GM23338 (cell line): Measurements from ENCODE around the gene EFS. TPM values are rescaled to one million over a fixed set of nuclear protein-coding genes. Genes with fewer than 3 reads are reported as not detected.
A peak's percentile ranks its signal among the peaks of the same experiment; 100 is the strongest.
"Not testable (repeated sequence)": the region's sequence is repeated elsewhere in the genome, so short reads cannot be mapped to it uniquely, and the experiment has no call there.

ENCODE experiments used
- ATAC-seq: fragments of 200-7000 bp; cut with Tn5 transposase; 3 replicates; pipeline ENCODE4 v1.9.1; 2020
- DNase-seq: peaks from one replicate; pipeline ENCODE4 v3.0.0-alpha.2; 2015; ENCODE audit warnings: low spot score
- H2AFZ ChIP-seq: fragments of 200-600 bp; sonication (generic); 2 replicates; pipeline ENCODE4 v1.8.0; 2016; ENCODE audit warnings: antibody characterized with exemption, mild to moderate bottlenecking, moderate library complexity
- H3F3A ChIP-seq: fragments of 200-600 bp; sonication (generic); replicated peaks from 2 replicates; pipeline ENCODE4 v1.8.0; 2017; ENCODE audit warnings: antibody characterized with exemption, mixed run types, low read depth
- H3K27ac ChIP-seq: fragments of 200-600 bp; sonication (generic); 2 replicates; pipeline ENCODE4 v1.6.1; 2016; ENCODE audit warnings: low read depth
- H3K27me3 ChIP-seq: fragments of 200-600 bp; sonication (generic); 2 replicates; pipeline ENCODE4 v1.8.0; 2016; ENCODE audit warnings: mild to moderate bottlenecking, mixed run types, moderate library complexity; ENCODE audit not compliant: insufficient read depth
- H3K36me3 ChIP-seq: fragments of 200-600 bp; sonication (generic); 2 replicates; pipeline ENCODE4 v1.8.0; 2016; ENCODE audit warnings: mild to moderate bottlenecking; ENCODE audit not compliant: insufficient read depth
- H3K4me1 ChIP-seq: fragments of 200-600 bp; sonication (generic); 2 replicates; pipeline ENCODE4 v1.8.0; 2016; ENCODE audit warnings: mild to moderate bottlenecking, moderate library complexity; ENCODE audit not compliant: insufficient read depth
- H3K4me2 ChIP-seq: fragments of 200-600 bp; sonication (generic); 2 replicates; pipeline ENCODE4 v1.7.1; 2017; ENCODE audit warnings: mixed run types
- H3K4me3 ChIP-seq: fragments of 200-600 bp; sonication (generic); 2 replicates; pipeline ENCODE4 v1.6.1; 2016; ENCODE audit warnings: mixed run types
- H3K79me2 ChIP-seq: fragments of 200-600 bp; sonication (generic); replicated peaks from 2 replicates; pipeline ENCODE4 v1.8.0; 2017; ENCODE audit warnings: mild to moderate bottlenecking; ENCODE audit not compliant: insufficient read depth
- H3K9me2 ChIP-seq: fragments of 200-600 bp; sonication (generic); 2 replicates; pipeline ENCODE4 v1.8.0; 2017; ENCODE audit not compliant: insufficient read depth
- H4K20me1 ChIP-seq: fragments of 200-600 bp; sonication (generic); replicated peaks from 2 replicates; pipeline ENCODE4 v1.8.0; 2017; ENCODE audit warnings: mild to moderate bottlenecking; ENCODE audit not compliant: insufficient read depth
- H3K27ac Mint-ChIP-seq: 2 replicates; pipeline ENCODE4 v1.8.0; 2020; ENCODE audit warnings: inconsistent platforms, mild to moderate bottlenecking, moderate library complexity, mixed read lengths
- H3K27me3 Mint-ChIP-seq: 3 replicates; pipeline ENCODE4 v1.8.0; 2022; ENCODE audit warnings: low read depth, mild to moderate bottlenecking, moderate library complexity, mixed read lengths, inconsistent platforms; ENCODE audit not compliant: insufficient read depth, poor library complexity
- H3K36me3 Mint-ChIP-seq: 3 replicates; pipeline ENCODE4 v1.8.0; 2021; ENCODE audit warnings: low read depth, mild to moderate bottlenecking, inconsistent platforms, moderate library complexity, mixed read lengths
- H3K4me1 Mint-ChIP-seq: 3 replicates; pipeline ENCODE4 v1.8.0; 2020; ENCODE audit warnings: mild to moderate bottlenecking, inconsistent platforms, mixed read lengths
- H3K4me3 Mint-ChIP-seq: 3 replicates; pipeline ENCODE4 v1.8.0; 2021; ENCODE audit warnings: moderate library complexity, mild to moderate bottlenecking, inconsistent platforms, mixed read lengths
- H3K9me3 Mint-ChIP-seq: 3 replicates; pipeline ENCODE4 v1.8.0; 2020; ENCODE audit warnings: moderate library complexity, mild to moderate bottlenecking, inconsistent platforms, mixed read lengths
- JUNB ChIP-seq: IDR thresholded peaks from one replicate; pipeline ENCODE4 v1.6.1; 2016; ENCODE audit warnings: antibody characterized with exemption; ENCODE audit not compliant: unreplicated experiment
- STAT1 ChIP-seq: IDR thresholded peaks from one replicate; pipeline ENCODE4 v1.6.1; 2016; ENCODE audit warnings: antibody characterized with exemption; ENCODE audit not compliant: unreplicated experiment
- polyA plus RNA-seq: library from polyadenylated mRNA; unstranded; fragments of >200 nt; fragmentation: Nextera tagmentation; extraction: Ambion mirVana; gene quantifications from 2 replicates; pipeline ENCODE4 v1.2.1, GENCODE V29; 2016
- total RNA-seq: library from RNA; depleted of rRNA; stranded (reverse); fragments of >200 nt; shearing (Covaris generic); gene quantifications from 2 replicates; pipeline ENCODE4 v1.2.3, GENCODE V29; 2014
- TF ChIP-seq, protein P1 (sequence below), 2 experiments: fragments of 200-600 bp in 1 of 2; sonication (generic) in 1 of 2; conservative IDR thresholded peaks; 2 replicates each; pipeline versions ENCODE4 v1.5.1 to v1.6.1; 2016 to 2017; ENCODE audit warnings: antibody characterized with exemption in 2 of 2, low read depth in 2 of 2, mild to moderate bottlenecking in 2 of 2, moderate library complexity in 1 of 2
- TF ChIP-seq, protein P2 (sequence below): fragments of 250-450 bp; sonication (Bioruptor Pico); IDR thresholded peaks from 2 replicates; pipeline ENCODE4 v1.5.0; 2020; ENCODE audit warnings: mild to moderate bottlenecking, moderate library complexity

Gene EFS
- total and polyA plus RNA-seq, 2 experiments from 2014 or later = 5.1 to 18.9 TPM

DNA sequence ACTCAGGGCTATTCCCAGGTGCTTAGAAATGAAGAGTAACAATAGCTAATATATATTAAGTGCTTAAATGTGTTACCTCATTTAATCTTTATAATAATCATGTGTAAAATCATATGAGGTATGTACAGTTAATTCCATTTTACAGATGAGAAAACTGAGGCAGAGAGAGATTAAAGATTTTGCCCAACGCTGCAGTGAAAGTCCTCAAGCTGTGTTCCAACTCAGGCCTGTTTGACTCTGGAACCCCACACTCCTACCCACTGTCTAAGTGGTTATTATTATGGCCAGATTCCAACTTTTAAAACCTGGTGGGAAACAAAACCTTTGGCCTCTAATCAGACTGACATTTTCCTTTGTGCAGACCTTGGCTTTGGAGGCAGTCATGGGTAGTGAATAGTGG is 22.0 kb upstream of the EFS start (continued):
- no peak for TF ChIP-seq STAT1
- no peak for TF ChIP-seq JUNB
- TF ChIP-seq, protein P1, sequence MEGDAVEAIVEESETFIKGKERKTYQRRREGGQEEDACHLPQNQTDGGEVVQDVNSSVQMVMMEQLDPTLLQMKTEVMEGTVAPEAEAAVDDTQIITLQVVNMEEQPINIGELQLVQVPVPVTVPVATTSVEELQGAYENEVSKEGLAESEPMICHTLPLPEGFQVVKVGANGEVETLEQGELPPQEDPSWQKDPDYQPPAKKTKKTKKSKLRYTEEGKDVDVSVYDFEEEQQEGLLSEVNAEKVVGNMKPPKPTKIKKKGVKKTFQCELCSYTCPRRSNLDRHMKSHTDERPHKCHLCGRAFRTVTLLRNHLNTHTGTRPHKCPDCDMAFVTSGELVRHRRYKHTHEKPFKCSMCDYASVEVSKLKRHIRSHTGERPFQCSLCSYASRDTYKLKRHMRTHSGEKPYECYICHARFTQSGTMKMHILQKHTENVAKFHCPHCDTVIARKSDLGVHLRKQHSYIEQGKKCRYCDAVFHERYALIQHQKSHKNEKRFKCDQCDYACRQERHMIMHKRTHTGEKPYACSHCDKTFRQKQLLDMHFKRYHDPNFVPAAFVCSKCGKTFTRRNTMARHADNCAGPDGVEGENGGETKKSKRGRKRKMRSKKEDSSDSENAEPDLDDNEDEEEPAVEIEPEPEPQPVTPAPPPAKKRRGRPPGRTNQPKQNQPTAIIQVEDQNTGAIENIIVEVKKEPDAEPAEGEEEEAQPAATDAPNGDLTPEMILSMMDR (conservative IDR thresholded peaks at IDR 0.05; ENCODE audit: low read depth in 2 of 2) = no peak

DNA sequence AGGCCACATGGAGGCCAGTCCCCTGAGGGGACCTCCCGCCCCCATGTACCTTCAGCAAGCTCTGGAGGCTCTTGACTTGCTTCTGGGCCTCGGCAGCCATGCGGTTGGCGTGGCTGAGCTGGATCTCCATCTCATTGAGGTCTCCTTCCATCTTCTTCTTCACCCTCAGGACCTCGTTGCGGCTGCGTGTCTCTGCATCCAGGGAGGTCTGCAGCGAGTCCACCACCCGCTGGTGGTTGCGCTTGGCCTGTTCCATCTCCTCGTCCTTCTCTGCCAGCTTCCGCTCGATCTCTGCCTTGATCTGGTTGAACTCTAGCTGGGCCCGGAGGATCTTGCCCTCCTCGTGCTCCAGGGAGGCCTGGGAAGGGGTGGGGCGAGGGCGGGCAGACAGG is 21.3 kb upstream of the EFS start:
- not testable (repeated sequence) for H3K27ac ChIP-seq, H3K4me2 ChIP-seq, ATAC-seq, H3K27ac Mint-ChIP-seq, H3K9me3 Mint-ChIP-seq, H3K27me3 ChIP-seq, H3K36me3 Mint-ChIP-seq, H3K79me2 ChIP-seq, H3F3A ChIP-seq, H3K9me2 ChIP-seq, H2AFZ ChIP-seq, H3K4me1 ChIP-seq, H3K4me1 Mint-ChIP-seq, DNase-seq, H3K27me3 Mint-ChIP-seq, H3K4me3 Mint-ChIP-seq, H3K36me3 ChIP-seq, H4K20me1 ChIP-seq, H3K4me3 ChIP-seq

DNA sequence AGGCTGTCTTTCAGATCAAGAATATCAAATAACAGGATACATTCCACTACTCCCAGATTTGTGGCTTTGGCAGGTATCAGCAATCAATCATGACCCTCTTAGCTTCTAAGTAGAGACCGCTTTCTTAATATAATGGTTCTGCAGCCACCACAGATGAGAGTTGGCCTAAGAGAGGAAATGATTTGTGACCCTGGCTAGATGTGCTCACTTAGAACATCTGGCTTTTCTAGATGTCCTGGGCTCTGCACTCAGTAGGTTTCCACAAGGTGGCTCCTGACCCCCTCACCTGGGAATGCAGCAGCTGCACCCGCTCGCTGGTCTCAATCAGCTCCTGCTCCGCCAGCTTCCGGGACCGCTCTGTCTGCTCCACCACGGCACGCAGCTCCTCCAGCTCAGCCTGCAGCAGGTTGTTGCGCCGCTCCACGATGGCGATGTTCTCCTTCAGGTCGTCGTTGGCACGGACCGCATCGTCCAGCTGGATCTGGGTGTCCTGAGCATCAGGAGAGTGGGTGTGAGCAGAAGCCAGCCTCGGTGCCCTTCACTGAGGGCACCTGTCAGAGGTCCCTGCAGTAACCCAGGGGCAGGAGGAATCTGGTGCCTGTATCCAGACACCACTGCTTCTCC is 20.8 kb upstream of the EFS start:
- TF ChIP-seq, protein P2, sequence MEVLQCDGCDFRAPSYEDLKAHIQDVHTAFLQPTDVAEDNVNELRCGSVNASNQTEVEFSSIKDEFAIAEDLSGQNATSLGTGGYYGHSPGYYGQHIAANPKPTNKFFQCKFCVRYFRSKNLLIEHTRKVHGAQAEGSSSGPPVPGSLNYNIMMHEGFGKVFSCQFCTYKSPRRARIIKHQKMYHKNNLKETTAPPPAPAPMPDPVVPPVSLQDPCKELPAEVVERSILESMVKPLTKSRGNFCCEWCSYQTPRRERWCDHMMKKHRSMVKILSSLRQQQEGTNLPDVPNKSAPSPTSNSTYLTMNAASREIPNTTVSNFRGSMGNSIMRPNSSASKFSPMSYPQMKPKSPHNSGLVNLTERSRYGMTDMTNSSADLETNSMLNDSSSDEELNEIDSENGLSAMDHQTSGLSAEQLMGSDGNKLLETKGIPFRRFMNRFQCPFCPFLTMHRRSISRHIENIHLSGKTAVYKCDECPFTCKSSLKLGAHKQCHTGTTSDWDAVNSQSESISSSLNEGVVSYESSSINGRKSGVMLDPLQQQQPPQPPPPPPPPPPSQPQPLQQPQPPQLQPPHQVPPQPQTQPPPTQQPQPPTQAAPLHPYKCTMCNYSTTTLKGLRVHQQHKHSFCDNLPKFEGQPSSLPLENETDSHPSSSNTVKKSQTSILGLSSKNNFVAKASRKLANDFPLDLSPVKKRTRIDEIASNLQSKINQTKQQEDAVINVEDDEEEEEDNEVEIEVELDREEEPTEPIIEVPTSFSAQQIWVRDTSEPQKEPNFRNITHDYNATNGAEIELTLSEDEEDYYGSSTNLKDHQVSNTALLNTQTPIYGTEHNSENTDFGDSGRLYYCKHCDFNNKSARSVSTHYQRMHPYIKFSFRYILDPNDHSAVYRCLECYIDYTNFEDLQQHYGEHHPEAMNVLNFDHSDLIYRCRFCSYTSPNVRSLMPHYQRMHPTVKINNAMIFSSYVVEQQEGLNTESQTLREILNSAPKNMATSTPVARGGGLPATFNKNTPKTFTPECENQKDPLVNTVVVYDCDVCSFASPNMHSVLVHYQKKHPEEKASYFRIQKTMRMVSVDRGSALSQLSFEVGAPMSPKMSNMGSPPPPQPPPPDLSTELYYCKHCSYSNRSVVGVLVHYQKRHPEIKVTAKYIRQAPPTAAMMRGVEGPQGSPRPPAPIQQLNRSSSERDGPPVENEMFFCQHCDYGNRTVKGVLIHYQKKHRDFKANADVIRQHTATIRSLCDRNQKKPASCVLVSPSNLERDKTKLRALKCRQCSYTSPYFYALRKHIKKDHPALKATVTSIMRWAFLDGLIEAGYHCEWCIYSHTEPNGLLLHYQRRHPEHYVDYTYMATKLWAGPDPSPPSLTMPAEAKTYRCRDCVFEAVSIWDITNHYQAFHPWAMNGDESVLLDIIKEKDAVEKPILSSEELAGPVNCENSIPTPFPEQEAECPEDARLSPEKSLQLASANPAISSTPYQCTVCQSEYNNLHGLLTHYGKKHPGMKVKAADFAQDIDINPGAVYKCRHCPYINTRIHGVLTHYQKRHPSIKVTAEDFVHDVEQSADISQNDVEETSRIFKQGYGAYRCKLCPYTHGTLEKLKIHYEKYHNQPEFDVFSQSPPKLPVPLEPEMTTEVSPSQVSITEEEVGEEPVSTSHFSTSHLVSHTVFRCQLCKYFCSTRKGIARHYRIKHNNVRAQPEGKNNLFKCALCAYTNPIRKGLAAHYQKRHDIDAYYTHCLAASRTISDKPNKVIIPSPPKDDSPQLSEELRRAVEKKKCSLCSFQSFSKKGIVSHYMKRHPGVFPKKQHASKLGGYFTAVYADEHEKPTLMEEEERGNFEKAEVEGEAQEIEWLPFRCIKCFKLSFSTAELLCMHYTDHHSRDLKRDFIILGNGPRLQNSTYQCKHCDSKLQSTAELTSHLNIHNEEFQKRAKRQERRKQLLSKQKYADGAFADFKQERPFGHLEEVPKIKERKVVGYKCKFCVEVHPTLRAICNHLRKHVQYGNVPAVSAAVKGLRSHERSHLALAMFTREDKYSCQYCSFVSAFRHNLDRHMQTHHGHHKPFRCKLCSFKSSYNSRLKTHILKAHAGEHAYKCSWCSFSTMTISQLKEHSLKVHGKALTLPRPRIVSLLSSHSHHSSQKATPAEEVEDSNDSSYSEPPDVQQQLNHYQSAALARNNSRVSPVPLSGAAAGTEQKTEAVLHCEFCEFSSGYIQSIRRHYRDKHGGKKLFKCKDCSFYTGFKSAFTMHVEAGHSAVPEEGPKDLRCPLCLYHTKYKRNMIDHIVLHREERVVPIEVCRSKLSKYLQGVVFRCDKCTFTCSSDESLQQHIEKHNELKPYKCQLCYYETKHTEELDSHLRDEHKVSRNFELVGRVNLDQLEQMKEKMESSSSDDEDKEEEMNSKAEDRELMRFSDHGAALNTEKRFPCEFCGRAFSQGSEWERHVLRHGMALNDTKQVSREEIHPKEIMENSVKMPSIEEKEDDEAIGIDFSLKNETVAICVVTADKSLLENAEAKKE (CRISPR knock-in tag) = no peak
- TF ChIP-seq, protein P1 (conservative IDR thresholded peaks at IDR 0.05; ENCODE audit: low read depth in 2 of 2) = peak in 1 of 2 experiments; percentile 34; a peak in 2 of 4 replicates
- Mint-ChIP-seq H3K9me3 (no peaks in the 10 kb centered on the region; the same call in 1 of the 3 replicates), H3K27me3 (peaks cover 8% of the 10 kb centered on the region), H3K27ac (no peak overlapping the region), H3K36me3 (no peaks in the 10 kb centered on the region; the same call in 2 of the 3 replicates), H3K4me1 (peaks cover 11% of the 10 kb centered on the region), H3K4me3 (no peak overlapping the region)
- peaks cover 4% of the 10 kb centered on the region; the same call in 1 of the 2 replicates for H3K9me2 ChIP-seq
- H3K27me3 ChIP-seq = no peaks in the 10 kb centered on the region
- DNase-seq = peak; percentile 18
- no peaks in the 10 kb centered on the region for H4K20me1 ChIP-seq
- no peaks in the 10 kb centered on the region for H3K79me2 ChIP-seq
- H3K4me2 ChIP-seq = no peak overlapping the region
- H3K4me3 ChIP-seq = no peak overlapping the region
- no peak overlapping the region for H2AFZ ChIP-seq
- no peaks in the 10 kb centered on the region; the same call in 1 of the 2 replicates for H3K4me1 ChIP-seq
- H3K27ac ChIP-seq = no peak overlapping the region
- no peaks in the 10 kb centered on the region for H3K36me3 ChIP-seq
- no peaks in the 10 kb centered on the region for H3F3A ChIP-seq
- peak; percentile 65 for ATAC-seq
